Neural cell (in vitro differentiated cells): ENCODE measurements around the gene NFYC. TPM values are rescaled to one million over a fixed set of nuclear protein-coding genes. Genes with fewer than 3 reads are reported as not detected.

ENCODE experiments used
- H2AFZ ChIP-seq: fragments of 200-600, 300-800 bp; sonication (generic), shearing (Covaris generic); 2 replicates; pipeline ENCODE4 v1.6.0; 2014; ENCODE audit warnings: low read depth, mild to moderate bottlenecking, antibody characterized with exemption, low read length, moderate library complexity
- H3F3A ChIP-seq: fragments of 200-600 bp; shearing (Covaris generic); 2 replicates; pipeline ENCODE4 v1.6.1; 2016; ENCODE audit warnings: mild to moderate bottlenecking, moderate library complexity, mixed read lengths, antibody characterized with exemption, low read length; ENCODE audit not compliant: insufficient read depth, poor library complexity, severe bottlenecking
- H3K27ac ChIP-seq: fragments of 200-600, 300-800 bp; sonication (generic), shearing (Covaris generic); 2 replicates; pipeline ENCODE4 v1.5.1; 2014; ENCODE audit warnings: mild to moderate bottlenecking, low read length, moderate library complexity
- H3K27me3 ChIP-seq: fragments of 300-800, 200-600 bp; sonication (generic), shearing (Covaris generic); 2 replicates; pipeline ENCODE4 v1.6.0; 2014; ENCODE audit warnings: mild to moderate bottlenecking, low read depth, low read length, moderate library complexity; ENCODE audit not compliant: insufficient read depth
- H3K36me3 ChIP-seq: fragments of 300-800, 200-600 bp; sonication (generic), shearing (Covaris generic); 2 replicates; pipeline ENCODE4 v1.5.1; 2014; ENCODE audit warnings: mild to moderate bottlenecking, antibody characterized with exemption, low read length, moderate library complexity; ENCODE audit not compliant: insufficient read depth
- H3K4me2 ChIP-seq: fragments of 300-800, 200-600 bp; sonication (generic), shearing (Covaris generic); 2 replicates; pipeline ENCODE4 v1.6.0; 2014; ENCODE audit warnings: mild to moderate bottlenecking, low read length
- H3K4me3 ChIP-seq: fragments of 300-800, 200-600 bp; sonication (generic), shearing (Covaris generic); 2 replicates; pipeline ENCODE4 v1.5.1; 2014; ENCODE audit warnings: mild to moderate bottlenecking, low read length, moderate library complexity
- H3K79me2 ChIP-seq: fragments of 200-600 bp; shearing (Covaris generic); replicated peaks from 2 replicates; pipeline ENCODE4 v1.6.0; 2014; ENCODE audit warnings: mild to moderate bottlenecking, low read length, moderate library complexity; ENCODE audit not compliant: insufficient read depth
- H3K9ac ChIP-seq: fragments of 300-800, 200-600 bp; sonication (generic), shearing (Covaris generic); 2 replicates; pipeline ENCODE4 v1.6.1; 2016; ENCODE audit warnings: mild to moderate bottlenecking, low read length, mixed read lengths
- H3K9me2 ChIP-seq: fragments of 200-600 bp; shearing (Covaris generic); 2 replicates; pipeline ENCODE4 v1.6.1; 2016; ENCODE audit warnings: mild to moderate bottlenecking, low read length, mixed read lengths; ENCODE audit not compliant: insufficient read depth
- H3K9me3 ChIP-seq: fragments of 200-600, 300-800 bp; sonication (generic), shearing (Covaris generic); 2 replicates; pipeline ENCODE4 v1.6.1; 2016; ENCODE audit warnings: mild to moderate bottlenecking, mixed run types, low read length, moderate library complexity, mixed read lengths
- H4K20me1 ChIP-seq: fragments of 200-600 bp; shearing (Covaris generic); 2 replicates; pipeline ENCODE4 v1.6.1; 2016; ENCODE audit warnings: mild to moderate bottlenecking, mixed run types; ENCODE audit not compliant: insufficient read depth
- CTCF ChIP-seq: fragments of 450-650 bp; IDR thresholded peaks from 2 replicates; pipeline ENCODE4 v1.5.1; 2014; ENCODE audit warnings: antibody characterized with exemption, mild to moderate bottlenecking, moderate library complexity; ENCODE audit not compliant: poor library complexity, severe bottlenecking
- EP300 ChIP-seq: fragments of 450-650 bp; conservative IDR thresholded peaks from 2 replicates; pipeline ENCODE4 v1.6.1; 2014; ENCODE audit warnings: antibody characterized with exemption, mild to moderate bottlenecking, moderate library complexity; ENCODE audit not compliant: poor library complexity, severe bottlenecking
- EZH2 ChIP-seq: fragments of 200-600, 300-800 bp; shearing (Covaris generic), sonication (generic); IDR thresholded peaks from 2 replicates; pipeline ENCODE4 v1.6.1; 2014; ENCODE audit warnings: antibody characterized with exemption, low read length, borderline replicate concordance, mild to moderate bottlenecking; ENCODE audit not compliant: insufficient read depth, poor library complexity, severe bottlenecking
- MXI1 ChIP-seq: fragments of 450-650 bp; conservative IDR thresholded peaks from 2 replicates; pipeline ENCODE4 v1.6.1; 2014; ENCODE audit warnings: antibody characterized with exemption, mild to moderate bottlenecking; ENCODE audit not compliant: poor library complexity, severe bottlenecking
- POLR2AphosphoS5 ChIP-seq: IDR thresholded peaks from 2 replicates; pipeline ENCODE4 v1.6.1; 2012
- RAD21 ChIP-seq: fragments of 450-650 bp; conservative IDR thresholded peaks from 2 replicates; pipeline ENCODE4 v1.6.1; 2014; ENCODE audit warnings: antibody characterized with exemption, mild to moderate bottlenecking, moderate library complexity
- REST ChIP-seq: IDR thresholded peaks from 2 replicates; pipeline ENCODE4 v1.6.1; 2012; ENCODE audit warnings: borderline replicate concordance
- SMC3 ChIP-seq: fragments of 450-650 bp; conservative IDR thresholded peaks from 2 replicates; pipeline ENCODE4 v1.6.1; 2014; ENCODE audit warnings: antibody characterized with exemption, mild to moderate bottlenecking, moderate library complexity; ENCODE audit not compliant: poor library complexity
- TAF1 ChIP-seq: IDR thresholded peaks from 2 replicates; pipeline ENCODE4 v1.6.1; 2012; ENCODE audit warnings: low read depth
- polyA plus RNA-seq: library from polyadenylated mRNA; depleted of rRNA; stranded (reverse); fragments of >200 nt; gene quantifications from 2 replicates; pipeline ENCODE4 v1.2.3, GENCODE V29; 2014

Gene NFYC
- polyA plus RNA-seq, 1 donor from 2014 or later, result 66.0 TPM

- Histone ChIP-seq H3K27ac (no peak overlapping the region), H3K27me3 (no peaks in the 10 kb centered on the region), H3K79me2 (no peaks in the 10 kb centered on the region), H4K20me1 (peaks cover 3% of the 10 kb centered on the region), H2AFZ (no peak overlapping the region), H3K9me3 (no peaks in the 10 kb centered on the region), H3F3A (no peaks in the 10 kb centered on the region), H3K4me2 (no peak overlapping the region), H3K9me2 (no peaks in the 10 kb centered on the region), H3K9ac (no peak overlapping the region), H3K36me3 (peaks cover 10% of the 10 kb centered on the region), H3K4me3 (no peak overlapping the region)
- no peak for TF ChIP-seq CTCF
- no peak for TF ChIP-seq POLR2AphosphoS5
- TF ChIP-seq MXI1, result no peak
- no peak for TF ChIP-seq RAD21
- no peak for TF ChIP-seq EZH2
- no peak for TF ChIP-seq REST
- TF ChIP-seq EP300, result no peak
- TF ChIP-seq SMC3, result no peak
- TF ChIP-seq TAF1, result no peak
Observed at GRCh38 chr1:40762144-40762923, 70.8 kb downstream of the NFYC start.

GRCh38 chr1:40763742-40764532 is 72.4 kb downstream of the NFYC start:
- Histone ChIP-seq H2AFZ (no peak overlapping the region), H3K27me3 (no peaks in the 10 kb centered on the region), H3K36me3 (peaks cover 10% of the 10 kb centered on the region), H3K9me3 (no peaks in the 10 kb centered on the region), H3K9ac (no peak overlapping the region), H3K9me2 (no peaks in the 10 kb centered on the region), H3K4me2 (no peak overlapping the region), H3K27ac (no peak overlapping the region), H3F3A (no peaks in the 10 kb centered on the region), H3K4me3 (no peak overlapping the region), H3K79me2 (no peaks in the 10 kb centered on the region), H4K20me1 (peaks cover 3% of the 10 kb centered on the region)
- TF ChIP-seq REST (no peak), MXI1 (no peak), RAD21 (no peak), TAF1 (no peak), SMC3 (no peak), POLR2AphosphoS5 (no peak), EP300 (no peak), CTCF (no peak), EZH2 (no peak)
